Ammon's horn (tissue), 1 donor: ENCODE measurements around the gene OPRL1.

Experiments used
- DNase-seq: peaks from one replicate; pipeline ENCODE4 v3.0.0-alpha.2; 2016; ENCODE audit warnings: low spot score

Gene OPRL1

DNA sequence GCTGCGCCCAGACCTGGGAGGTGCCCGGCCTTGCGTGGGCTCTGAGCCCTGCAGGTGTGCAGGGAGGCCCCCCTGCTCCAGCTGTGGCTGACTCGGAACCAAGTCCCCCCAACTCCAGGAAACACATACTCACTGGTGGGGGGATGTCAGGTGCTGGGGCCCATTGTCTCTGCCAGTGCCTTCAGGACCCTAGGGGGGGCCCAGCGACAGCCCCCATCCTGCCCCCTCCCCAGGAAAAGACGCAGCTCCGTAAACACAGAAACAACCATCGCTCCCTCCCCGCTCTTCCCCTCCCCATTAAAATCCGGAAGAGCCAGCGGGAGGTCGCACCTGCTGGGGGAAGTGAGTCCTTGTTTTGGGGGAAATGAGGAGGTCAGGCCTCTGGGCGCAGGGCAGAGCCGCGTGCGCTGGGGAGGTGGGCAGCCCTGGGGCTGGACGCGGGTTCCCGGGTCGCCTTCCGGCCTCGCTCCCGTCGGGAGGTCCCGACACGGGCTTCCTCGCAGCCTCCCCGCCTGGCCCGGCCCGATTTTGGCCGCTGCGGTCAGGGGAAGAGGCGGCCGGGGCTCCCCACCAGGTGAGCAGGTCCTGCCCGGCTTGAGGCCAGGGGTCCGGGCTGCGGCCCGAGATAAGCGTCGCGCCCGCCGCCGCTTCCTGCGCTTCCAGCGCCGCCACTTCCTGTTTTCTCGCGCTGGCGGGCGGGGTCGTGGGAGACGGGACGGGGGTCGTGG is 37.7 kb upstream of the OPRL1 start:
- no peak for DNase-seq

DNA sequence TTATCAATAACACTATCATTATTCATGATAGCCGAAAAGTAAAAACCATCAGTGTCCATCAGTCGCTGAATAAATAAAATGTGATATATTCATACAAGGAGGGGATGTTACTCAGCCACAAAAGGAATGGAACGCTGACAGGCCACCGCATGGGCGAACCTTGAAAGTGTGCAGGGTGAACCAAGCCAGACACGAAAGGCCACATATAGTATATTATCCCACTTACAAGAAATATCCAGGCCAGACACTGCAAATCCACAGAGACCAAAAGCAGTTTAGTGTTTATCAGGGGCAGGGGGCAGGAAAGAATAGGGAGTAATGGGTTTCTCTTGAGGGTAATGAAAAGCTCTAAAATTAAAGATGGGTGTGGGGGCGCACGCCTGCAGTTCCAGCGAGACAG is 36.1 kb upstream of the OPRL1 start:
- no peak for DNase-seq

DNA sequence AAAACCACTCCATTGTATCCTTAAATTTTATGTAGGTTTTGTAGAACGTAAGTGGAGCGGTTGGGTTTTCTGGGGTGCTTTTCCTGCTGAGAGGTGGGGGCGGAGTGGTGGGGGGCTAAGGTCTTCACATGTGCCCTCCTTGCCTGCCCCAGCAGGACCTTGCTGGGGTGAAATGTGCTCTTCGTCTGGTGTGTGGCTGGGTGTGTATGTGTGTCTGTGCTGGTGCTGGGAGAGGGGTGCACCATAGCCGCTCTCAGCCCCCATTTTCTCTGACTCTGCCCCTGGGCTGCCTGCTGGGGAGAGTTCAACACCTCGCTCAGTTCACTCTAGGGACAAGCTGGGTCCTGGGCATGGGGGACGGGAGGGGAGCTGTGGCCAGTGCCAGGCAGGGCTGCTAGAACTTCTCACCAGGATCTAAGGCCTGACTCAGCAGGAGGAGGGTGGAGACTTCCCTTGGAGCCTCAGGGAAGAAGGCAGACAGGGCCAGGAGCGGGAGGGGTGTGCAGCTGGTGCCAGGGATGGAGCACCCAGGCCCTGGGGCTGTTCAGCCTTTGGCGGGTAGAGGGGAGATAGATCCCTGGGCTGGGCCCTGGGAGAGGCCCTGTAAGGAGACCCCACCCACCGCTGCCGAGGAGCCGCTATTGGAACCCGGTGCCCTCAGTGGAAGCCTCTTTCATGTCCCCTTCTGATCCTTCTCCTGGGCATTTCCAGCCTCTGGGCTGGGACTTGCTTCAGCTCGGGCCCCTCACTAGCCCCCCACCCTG is 35.2 kb upstream of the OPRL1 start:
- DNase-seq = no peak

DNA sequence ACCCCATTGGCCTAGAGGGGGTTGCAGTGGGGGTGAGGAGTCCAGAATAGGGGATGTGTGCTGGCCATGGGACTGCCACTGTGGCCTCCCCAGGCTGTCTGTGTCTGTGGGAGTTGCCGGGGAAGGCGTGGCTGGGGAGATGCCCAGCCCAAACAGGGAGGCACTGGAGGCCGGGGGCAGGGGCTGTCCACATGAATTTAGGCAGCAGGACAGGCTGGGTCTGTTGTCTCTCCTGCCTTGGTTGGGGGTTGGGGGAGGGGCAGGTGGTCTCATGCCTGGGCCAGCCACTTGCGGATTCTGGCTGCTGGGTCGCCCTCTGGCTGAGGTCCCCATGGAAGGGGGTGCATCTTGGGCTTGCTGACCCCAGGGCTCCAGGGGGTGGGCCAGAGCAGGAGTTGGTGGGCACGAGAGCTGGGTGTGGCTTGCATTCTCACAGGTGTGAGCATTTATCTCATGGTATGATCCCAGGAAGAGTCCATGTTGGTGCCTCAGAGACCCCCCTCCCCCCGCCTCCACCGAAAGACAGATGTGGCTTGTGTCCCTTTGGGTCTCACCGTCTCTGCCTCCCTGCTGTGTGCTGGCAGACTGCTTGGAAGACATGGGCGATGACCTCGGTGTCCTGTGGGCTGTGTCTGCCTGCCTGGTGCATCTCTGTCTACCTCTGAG is 34.4 kb upstream of the OPRL1 start:
- no peak for DNase-seq

DNA sequence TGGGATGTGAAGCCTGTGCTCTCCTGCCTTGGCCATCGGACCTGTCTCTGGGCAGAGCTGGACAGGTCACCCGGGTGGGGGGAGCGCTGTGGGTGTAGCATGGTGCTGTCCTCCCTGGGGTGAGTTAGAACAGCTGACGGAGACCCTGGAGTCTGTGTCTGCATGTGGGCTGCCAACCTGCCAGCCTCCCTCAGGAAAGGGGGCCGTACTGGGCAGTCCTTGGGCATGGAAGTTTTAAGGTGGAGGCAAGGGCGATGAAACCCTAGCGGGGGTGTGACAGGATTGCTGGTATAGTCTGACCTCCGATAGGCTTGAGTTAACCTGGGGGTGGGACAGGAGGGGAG is 32.9 kb upstream of the OPRL1 start:
- no peak for DNase-seq

DNA sequence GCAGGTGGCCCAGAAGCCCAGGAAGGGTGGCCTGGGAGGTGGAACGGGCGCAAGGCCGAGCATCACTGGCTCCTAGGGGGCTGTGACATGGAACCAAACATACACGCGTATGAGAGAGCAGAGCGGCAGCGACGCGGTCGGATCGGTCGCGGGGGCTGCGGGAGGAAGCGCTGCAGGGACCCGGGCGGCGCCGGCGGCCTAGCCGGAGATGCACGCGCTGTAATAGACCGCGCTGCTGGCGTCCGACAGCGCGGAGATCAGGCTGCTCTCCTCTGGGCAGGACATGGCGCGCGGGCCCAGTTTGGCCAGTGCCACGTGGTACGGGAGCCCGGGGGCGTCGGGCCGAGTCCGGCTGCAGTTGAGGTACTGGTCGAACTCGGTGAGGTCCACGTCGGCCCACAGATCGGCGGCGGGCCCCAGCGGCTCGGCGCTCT is 31.9 kb upstream of the OPRL1 start:
- DNase-seq = no peak

DNA sequence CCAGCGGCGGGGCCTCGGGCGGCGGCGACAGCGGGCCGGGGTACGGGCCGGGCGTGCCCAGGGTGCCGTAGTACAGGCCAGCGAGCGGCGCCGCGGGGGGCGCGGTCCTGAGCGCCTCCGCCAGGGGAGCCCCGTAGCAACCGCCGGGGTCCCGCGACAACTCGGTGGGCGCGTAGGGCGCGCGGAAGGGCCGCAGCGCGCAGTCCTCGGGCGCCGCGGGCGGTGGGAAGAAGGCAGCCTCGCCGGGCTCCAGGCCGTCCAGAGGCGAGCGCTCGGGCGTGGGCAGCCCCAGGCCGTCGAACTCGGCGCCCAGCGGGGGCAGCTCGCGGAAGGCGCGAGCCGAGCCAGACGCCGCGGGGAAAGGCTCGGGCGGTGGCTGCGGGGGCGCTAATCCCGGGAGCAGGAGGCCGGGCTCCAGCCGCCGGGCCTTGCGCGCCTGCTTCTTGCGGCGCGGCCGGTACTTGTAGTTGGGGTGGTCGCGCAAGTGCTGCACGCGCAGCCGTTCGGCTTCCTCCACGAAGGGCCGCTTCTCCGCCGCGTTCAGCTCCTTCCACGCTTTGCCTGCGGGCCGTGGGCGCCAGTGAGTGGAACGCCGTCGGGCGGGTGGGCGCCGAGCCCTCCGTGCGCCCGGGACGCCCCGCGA is 31.4 kb upstream of the OPRL1 start:
- no peak for DNase-seq

DNA sequence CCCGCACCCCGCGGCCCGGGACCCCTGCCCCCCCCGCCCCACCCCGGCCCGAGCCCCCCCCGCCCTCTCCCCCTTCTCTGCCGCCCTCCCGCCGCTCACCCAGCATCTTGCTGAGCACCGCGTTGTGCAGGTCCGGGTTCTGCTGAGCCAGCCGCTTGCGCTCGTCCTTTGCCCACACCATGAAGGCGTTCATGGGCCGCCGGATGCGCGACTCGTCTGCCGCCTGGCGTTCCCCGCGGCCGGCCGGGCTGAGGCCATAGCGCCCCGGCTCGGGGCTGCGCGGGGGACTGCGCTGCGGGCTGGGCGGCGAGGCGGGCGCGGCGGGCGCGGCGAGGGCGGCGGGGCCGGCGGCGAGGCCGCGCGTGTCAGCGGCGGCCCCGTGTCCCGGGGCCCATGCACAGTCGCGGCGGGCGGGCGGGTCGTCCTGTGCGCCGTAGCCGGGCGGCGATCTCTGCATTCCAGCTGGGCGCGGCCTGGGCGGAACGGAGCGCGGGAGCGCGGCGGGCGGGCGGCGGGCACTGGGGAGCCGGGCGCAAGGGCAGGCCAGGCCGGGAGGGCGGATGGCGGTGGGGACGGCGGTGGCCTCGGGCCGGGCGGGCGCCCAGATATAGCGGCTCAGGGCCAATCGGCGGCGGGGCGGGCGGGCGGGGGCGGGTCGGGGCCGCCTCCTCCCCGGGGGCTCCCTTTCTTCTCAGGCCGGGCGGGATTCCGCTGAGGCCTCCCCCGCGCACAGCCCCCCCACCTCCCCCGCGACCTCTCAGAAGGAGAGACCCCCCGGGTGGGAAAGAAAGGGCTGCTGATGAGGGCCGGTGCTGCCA is 30.6 kb upstream of the OPRL1 start, which contains the start of gene SOX18:
Gene SOX18, minus strand, starts transcription at position 580 of the 818 bp plus-strand sequence. Its CDS starts 123 bp downstream, at position 457.
- no peak for DNase-seq

DNA sequence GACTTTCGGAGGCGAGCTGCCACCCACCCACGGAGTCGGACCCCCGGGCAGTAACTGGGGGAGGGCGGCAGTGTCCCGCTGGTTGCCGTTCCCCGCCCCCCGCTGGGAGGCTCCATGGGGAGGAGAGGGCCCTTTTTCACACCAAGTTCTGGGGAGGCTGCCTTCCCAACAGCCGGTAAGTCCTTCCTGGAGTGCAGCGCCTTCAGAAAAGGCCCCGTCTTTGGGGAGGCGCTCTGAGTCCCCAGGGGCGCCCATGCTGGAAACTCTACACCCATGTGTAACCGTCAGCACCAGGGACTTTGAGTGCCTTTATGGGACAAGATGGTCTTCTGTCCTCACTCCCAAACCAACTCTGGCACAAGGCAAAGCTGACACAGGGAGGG is 30.0 kb upstream of the OPRL1 start:
- DNase-seq = no peak

DNA sequence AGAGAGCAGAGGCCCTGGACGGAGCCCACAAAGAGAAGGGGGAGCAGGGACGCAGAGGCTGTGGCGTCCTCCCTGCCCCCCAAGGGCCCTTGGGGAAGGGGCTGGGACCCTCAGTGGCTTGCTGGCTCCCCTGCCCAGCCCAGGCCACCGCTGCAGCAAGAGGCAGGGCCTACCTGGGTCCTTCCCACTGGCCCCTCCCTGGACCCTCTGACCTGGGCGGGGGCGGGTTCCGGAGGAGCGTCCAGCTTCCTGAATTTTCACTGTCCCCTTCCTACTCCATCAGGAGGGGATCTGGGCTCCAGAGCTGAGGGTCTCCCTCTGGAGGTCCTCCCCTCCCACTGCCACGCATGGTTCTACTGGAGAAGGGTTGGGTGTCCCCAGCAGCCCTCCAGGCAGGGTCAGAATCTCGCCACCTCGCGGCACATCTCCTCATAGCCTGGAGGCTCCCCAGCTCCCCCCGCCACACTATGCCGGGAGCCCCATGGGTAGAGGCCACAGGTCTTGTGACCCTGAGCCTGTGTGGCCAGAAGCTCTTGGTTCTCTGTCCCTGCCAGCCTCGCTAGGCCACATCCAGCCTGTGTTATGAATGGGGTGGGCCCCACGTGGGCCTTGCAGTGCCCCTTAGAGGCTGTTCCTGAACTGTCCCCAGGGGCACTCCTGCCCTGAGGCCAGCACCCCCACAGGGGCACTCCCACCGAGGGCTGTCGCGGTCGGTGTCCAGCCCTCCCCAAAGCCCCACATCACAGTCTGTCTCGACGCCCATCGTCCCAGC is 29.4 kb upstream of the OPRL1 start:
- DNase-seq = no peak

DNA sequence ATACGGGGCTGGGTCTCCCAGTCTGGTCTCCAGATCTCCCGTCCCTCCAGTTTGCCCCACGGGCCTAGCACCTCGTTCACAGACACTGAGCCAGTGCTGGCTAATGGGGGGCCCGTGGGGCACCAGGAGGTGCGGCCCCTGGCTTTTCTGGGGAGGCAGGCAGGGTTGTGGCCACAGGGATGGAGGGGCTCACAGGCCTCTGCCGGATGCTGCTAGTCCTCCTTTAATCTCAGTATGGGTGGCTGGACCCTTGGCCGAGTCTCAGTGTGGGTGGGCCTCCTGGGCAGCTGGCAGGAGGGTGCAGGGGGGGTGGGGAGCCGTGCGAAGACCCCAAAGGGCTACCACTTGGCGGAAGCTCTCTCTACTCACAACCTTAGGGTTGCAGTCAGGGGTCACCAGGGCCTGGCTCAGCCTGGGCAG is 28.8 kb upstream of the OPRL1 start:
- DNase-seq = no peak

DNA sequence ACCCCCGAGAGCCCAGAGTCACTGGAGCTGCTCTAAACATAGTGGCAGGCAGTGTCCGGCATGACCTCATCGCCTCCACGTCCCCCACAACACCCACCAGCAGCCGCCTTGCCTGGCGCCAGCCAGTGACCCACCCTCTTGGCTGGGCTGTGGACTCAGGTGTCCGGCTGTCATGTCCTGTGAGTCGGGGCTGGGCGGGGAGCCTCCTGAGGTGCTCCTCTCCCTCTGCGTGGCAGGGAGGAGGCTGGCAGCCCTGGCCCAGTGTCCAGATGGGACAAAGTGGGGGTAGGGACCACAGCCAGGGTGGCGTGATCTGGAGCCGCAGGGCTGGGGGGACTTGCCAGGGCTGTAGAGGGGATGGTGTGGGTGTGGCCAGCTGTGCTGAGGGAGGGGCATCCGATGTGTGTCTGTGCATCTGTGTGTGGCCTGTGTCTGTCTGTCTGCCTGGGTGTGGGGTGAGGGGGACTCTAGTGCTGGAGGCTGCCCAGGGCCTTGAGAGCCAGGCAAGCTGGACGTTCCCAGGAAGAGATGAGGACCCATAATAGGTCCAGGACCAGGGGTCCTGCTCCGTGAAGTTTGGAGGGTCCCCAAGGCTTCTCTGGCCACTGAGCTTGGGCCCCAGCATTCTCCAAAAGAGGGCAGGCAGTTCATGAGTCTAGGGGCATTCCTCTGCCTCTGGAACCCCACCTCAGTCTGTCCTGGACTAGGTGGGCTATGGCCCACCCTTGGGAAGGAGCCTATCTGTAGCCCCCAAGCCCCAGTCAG is 28.1 kb upstream of the OPRL1 start:
- DNase-seq = no peak

DNA sequence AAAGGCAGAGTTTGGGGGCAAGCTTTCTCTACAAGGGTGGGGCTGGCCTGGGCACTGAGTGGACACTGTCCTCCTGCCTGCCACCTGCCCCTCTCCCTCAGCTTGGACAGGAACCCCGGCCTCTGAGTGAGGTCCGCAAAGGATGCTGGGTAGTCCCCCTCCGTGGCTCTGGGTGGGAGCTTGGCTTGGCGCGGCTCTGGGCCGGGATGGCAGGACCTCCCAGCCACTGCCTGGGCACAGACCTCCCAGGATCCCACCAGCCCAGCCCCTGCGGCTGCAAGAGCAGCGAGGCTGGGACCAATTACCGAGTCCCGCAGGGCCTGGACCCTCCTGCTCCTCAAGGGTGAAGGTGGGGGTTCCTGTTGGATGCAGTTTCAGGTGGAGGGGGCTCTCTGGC is 27.6 kb upstream of the OPRL1 start:
- no peak for DNase-seq

DNA sequence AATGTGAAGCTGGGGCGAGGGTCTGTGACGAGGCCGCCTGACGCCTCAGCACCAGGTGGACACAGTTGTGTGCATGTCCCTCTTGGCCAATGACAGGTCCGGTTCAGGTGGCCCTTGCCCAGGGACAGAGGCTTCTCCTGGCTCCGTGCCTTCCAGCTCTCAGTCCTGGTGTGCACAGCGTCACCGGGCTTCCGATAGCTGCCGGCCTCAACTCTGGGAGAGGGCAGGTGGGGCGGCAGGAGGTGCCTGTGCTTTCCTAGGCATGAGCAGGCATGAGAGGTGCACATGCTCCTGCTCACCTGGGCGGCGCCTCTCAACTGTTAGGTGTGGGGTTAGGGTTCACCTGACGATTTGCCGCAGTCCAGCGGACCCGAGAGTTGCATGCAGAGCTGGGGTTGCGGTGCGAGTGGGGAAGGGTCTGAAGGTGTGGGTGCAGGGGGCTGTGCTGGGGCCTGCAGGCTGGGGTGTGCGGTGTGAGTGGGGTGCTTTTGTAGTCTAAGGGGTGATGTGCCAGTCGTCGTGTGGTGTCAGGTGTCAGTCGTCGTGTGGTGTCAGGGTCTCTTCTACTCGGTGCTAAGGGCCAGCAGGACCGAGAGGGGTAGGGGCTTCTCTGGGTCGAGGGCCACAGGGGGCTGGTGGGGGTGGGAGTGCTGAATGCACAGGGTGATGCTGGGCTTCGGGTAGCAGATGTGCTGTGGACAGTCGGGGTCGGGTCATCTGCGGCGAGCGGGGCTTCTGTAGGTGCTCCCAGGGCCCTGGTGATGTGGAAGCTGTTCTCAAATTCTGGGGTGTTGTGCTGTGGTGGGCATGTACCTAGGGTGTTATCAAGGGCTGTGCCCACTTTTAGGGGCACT is 26.7 kb upstream of the OPRL1 start:
- DNase-seq = no peak

DNA sequence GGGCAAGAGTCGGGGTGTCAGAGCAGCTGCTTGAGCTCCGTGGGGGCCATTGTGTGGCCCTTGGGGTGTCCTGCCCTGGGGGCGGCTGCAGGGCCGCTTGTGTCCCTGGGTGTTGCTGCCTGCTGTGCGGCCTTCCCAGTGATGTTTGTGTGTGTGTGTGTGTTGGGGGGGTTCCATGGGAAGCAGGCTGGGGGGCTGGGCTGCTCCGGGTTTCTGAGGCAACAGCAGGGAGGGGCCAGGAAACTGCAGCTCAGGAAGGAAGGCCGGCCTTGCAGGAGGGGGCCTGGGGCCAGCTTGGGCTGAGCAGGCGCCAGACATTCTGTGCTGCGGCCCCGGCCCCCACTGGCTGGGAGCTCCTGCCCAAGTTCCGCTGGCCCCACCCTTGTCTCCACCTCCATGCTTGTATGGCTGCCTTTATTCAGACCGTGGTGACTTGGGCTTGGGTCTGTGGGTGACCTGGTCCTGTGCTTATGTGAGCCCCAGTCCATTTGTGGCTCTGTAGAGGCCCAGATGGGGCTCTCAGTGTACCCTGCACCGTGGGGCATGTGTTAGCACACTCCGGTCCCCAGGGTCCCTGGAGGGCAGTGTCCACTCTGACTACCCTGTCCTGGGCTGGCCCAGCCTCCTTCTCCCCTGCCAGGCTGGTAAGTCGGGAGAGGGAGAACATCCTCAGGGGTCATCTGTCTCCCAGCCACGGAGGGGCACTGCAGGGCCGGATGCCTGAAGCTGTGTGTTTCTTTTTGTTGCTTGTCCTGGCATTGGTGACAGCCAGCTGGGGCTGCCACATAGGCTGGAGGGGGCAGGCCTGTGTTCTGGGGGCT is 25.8 kb upstream of the OPRL1 start:
- no peak for DNase-seq

DNA sequence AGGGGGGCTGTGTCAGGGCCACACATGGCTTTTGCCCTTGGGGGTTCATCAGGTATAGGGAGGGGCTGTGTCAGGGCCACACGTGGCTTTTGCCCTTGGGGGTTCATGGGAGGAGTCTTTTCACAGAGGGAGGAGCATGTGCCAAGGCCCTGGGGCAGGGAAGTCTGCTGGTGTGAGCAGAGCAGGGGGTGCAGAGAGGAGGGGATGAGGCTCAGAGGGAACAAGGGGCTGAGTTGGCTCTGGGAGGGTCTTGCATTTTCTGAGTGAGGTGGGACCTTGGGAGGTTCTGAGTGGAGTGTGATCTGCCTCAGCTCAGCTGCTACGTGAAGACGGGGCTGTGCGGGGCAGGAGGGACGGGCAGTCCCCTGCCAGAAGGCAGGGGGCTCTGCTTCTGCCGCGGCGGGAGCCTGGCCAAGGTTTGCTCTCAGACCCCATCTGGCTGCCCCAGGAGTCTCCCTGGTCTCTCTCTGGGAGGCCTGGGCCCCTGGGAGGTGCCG is 24.4 kb upstream of the OPRL1 start:
- no peak for DNase-seq

DNA sequence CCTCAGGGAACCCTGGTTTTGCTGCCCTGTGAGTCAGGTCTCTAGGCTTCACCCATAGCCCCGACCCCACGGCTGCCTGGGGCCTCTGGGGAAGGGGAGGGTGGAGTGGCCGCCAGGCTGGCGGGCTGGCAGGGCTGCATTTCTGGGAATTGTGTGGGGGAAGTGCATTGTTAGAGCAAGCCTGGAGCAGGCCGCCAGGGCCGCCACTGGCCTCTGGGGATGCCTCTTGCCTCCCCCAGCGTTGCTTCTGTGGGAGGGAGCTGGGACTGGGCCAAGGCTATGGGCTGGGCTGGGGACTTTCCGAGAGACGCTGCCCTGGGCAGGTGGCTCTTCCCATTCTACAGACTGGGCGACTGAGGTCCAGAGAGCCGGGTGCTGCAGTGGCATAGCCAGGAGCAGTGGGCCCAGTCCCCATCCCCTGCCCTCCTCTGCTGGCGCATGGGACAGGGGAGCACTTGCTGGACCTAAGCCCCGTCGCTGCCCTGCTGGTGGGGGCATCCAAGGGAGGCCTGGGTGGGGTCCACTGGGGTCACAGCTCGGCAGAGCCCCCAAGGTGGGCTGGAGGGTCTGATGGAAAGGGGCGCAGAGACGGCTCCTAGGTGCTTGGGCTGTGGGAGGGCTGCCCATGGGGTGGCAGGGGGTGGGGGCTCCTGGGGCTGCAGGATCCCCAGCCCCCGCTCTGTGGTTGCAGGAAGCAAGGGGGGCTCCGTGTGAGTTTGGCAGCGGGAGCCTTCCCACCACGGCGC is 23.8 kb upstream of the OPRL1 start:
- no peak for DNase-seq

DNA sequence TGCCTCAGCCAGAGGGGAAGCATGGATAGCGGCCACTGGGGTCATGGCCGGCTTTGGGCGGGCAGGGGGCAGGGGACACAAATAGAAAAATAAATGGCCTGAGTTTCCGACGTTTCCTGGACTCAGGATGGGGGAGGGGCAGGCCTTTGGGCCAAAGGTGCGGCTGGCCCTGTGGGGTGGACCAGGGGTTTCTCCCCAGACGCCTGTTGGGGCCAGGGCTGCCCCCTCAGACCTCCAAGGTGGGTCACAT is 23.3 kb upstream of the OPRL1 start:
- DNase-seq = no peak
